ENCODE results near the gene LIX1. TPM values are rescaled to one million over a fixed set of nuclear protein-coding genes. Genes with fewer than 3 reads are reported as not detected.

LIX1 gene
- total RNA-seq, 1 donor from 2014 or later, result not detected

Other genes starting within 250 kb of the LIX1 start
- gene LNPEP, start 206.5 kb downstream of the LIX1 start, total RNA-seq, result 68.6 and 72.4 TPM in 2 replicates
- gene RIOK2, start 40.6 kb upstream of the LIX1 start, total RNA-seq, result 29.2 and 30.1 TPM in 2 replicates